ENCODE measurements around the gene THAP2.
A peak's percentile ranks its signal among the peaks of the same experiment; 100 is the strongest.

Gene THAP2

DNA sequence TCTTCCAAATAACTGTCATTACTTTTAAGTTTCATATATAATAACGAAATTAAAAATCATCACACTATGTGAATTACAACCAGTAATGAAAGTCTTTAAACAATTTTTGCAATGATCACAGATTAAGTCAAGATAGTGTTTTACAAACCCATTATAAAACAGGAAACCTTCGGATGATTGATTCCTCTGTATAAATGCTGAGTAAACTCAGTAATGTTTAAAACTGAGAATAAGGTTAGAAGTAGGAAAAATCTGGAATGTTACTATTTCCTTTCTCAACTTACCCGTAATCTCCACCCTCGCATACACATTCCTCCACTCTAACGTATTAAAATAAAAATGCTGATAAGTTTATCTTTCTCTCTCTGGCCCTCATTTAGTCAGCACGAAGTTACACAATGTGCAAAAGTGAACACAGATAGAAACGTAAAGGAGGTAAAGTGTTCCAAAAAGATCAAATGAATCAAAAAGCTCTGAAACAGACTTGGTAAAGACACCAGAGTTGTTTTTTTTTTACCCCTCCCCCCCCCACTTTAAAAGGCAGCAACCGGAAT, 2.0 kb upstream of the THAP2 start:
- 15% methylated on average over 2 of the region's 8 CpGs; no CpG with 5 or more reads in 1 of the 2 experiments for WGBS, 2 experiments (ENCODE audit: insufficient coverage in 2 of 2)
- Histone ChIP-seq H3K27ac (ENCODE audit: low read depth, low read length, severe bottlenecking) (peak overlapping the region; percentile 97), H3K9me3 (ENCODE audit: control insufficient read depth, low read length) (no peaks in the 10 kb centered on the region), H3K4me3 (ENCODE audit: extremely low read depth, insufficient read depth, low read length, poor library complexity, severe bottlenecking) (peak overlapping the region; percentile 77), H3K36me3 (ENCODE audit: control insufficient read depth, insufficient read depth, low read length) (peaks cover 37% of the 10 kb centered on the region), H3K4me1 (ENCODE audit: control insufficient read depth, insufficient read depth, low read length, poor library complexity, severe bottlenecking) (no peaks in the 10 kb centered on the region)

DNA sequence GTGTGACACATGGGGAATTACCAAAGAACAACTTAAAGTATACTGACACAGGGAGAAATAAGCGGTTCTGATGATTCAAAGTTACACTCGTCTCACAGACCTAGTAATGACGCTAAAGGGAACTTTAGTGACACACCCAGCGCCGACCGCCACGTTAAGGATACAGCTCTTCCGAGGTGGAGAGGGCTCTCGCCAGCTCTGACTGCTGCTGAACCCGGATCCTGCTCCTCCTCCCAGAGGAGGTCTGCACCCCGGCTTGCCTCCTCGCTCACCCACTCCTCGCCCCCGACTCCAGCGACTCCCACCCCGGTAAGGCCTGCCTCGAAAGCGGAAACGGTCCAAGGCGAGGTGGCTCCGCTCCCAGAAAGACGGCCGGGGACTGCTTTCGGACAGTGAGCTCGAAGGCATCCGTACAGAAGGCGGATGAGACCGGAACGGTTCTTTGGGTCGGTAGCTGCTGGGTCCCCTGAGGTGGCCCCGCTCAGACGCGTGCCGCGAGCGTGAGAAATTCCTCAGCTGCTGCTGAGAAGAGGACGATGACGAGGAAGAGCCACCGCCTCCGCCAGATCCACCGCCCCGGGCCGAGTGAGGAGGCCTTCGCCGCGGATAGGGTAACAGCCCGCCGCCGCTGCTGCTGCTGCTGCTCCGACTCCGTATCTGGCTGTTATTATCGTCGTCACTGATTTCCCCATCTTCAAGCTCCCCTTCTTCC, 1.1 kb upstream of the THAP2 start:
- peak overlapping the region; percentile 97 for H3K27ac ChIP-seq (ENCODE audit: low read depth, low read length, severe bottlenecking)
- 0% methylated on average over 48 of the region's 53 CpGs for WGBS, 2 experiments (ENCODE audit: insufficient coverage in 2 of 2)

DNA sequence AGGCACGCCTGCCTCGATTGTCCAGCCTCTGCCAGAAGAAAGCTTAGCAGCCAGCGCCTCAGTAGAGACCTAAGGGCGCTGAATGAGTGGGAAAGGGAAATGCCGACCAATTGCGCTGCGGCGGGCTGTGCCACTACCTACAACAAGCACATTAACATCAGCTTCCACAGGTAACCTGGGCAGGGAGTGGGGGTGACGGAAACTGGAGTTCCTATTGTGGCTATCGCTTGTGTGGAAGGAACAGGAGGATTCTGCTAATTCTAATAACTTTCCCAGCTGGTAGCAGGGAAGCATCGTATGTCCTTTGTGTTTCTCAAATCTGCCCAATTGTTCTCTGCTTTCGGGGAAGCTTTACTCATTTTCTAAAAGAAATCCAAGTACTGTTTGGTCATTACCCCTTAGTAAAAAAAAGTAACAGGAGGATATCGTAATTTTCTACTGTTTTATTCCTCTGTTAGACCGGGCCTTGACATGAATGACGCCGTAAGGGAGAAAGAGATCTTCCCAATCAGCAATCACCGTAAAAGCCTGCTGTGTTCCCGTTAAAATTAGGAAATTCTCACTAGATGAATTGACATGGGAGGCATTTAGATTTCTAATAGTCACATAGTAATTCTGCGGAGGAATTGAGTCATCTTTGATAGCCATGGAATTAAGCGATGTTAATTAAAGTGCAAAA, 449 bp downstream of the THAP2 start:
- Histone ChIP-seq H3K4me3 (ENCODE audit: extremely low read depth, insufficient read depth, low read length, poor library complexity, severe bottlenecking) (peak overlapping the region; percentile 77), H3K4me1 (ENCODE audit: control insufficient read depth, insufficient read depth, low read length, poor library complexity, severe bottlenecking) (no peaks in the 10 kb centered on the region), H3K36me3 (ENCODE audit: control insufficient read depth, insufficient read depth, low read length) (peaks cover 14% of the 10 kb centered on the region), H3K9me3 (ENCODE audit: control insufficient read depth, low read length) (no peaks in the 10 kb centered on the region), H3K27ac (ENCODE audit: low read depth, low read length, severe bottlenecking) (peak overlapping the region; percentile 97)
- WGBS, 2 experiments (ENCODE audit: insufficient coverage in 2 of 2): 0% methylated on average over 1 to 3 of the region's 20 CpGs

More for the DNA sequence above, 1.1 kb upstream of the THAP2 start:
- H3K36me3 ChIP-seq (ENCODE audit: control insufficient read depth, insufficient read depth, low read length): peaks cover 30% of the 10 kb centered on the region
- H3K9me3 ChIP-seq (ENCODE audit: control insufficient read depth, low read length): no peaks in the 10 kb centered on the region
- peak overlapping the region; percentile 77 for H3K4me3 ChIP-seq (ENCODE audit: extremely low read depth, insufficient read depth, low read length, poor library complexity, severe bottlenecking)
- H3K4me1 ChIP-seq (ENCODE audit: control insufficient read depth, insufficient read depth, low read length, poor library complexity, severe bottlenecking): no peaks in the 10 kb centered on the region

DNA sequence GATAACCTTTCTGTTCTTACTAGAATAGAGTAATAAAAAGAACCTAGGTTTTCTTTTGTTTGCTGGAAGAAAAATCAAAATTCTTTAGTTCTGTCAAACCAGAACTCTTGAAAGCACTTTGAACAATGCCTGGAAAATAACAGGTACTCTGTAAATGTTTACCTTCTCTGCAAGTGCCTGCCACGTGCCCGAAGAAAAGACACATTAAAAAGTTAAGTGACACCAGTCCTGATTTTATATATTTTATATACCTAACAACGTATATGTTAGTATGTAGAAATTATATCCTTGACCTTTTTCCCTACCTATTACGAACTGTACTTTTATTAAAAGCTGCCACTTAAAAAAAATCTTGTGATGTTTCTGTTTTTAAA, 976 bp downstream of the THAP2 start:
- WGBS, 2 experiments (ENCODE audit: insufficient coverage in 2 of 2): no CpG with 5 or more reads among the region's 4 CpGs
- Histone ChIP-seq H3K27ac (ENCODE audit: low read depth, low read length, severe bottlenecking) (peak overlapping the region; percentile 97), H3K4me1 (ENCODE audit: control insufficient read depth, insufficient read depth, low read length, poor library complexity, severe bottlenecking) (no peaks in the 10 kb centered on the region), H3K9me3 (ENCODE audit: control insufficient read depth, low read length) (no peaks in the 10 kb centered on the region), H3K4me3 (ENCODE audit: extremely low read depth, insufficient read depth, low read length, poor library complexity, severe bottlenecking) (peak overlapping the region; percentile 77), H3K36me3 (ENCODE audit: control insufficient read depth, insufficient read depth, low read length) (peaks cover 10% of the 10 kb centered on the region)

DNA sequence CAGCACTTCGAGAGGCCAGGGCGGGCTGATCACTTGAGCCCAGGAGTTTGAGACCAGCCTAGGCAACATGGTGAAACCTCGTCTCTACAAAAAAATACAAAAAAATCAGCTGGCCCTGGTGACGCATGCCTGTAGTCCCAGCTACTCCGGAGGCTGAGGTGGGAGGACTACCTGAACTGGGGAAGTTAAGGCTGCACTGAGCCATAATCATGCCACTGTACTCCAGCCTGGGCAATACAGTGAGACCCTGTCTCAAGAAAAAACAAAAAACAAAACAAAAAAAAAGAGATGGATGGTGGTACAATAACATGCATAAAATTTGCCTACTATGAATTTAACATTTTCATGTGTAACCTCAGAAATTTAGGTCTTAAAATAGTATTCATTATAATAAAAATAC, 2.2 kb downstream of the THAP2 start:
- Histone ChIP-seq H3K9me3 (ENCODE audit: control insufficient read depth, low read length) (no peaks in the 10 kb centered on the region), H3K4me3 (ENCODE audit: extremely low read depth, insufficient read depth, low read length, poor library complexity, severe bottlenecking) (no peak overlapping the region), H3K4me1 (ENCODE audit: control insufficient read depth, insufficient read depth, low read length, poor library complexity, severe bottlenecking) (no peaks in the 10 kb centered on the region), H3K36me3 (ENCODE audit: control insufficient read depth, insufficient read depth, low read length) (peaks cover 5% of the 10 kb centered on the region), H3K27ac (ENCODE audit: low read depth, low read length, severe bottlenecking) (no peak overlapping the region)
- WGBS, 2 experiments (ENCODE audit: insufficient coverage in 2 of 2): 100% methylated on average over 2 to 3 of the region's 5 CpGs

DNA sequence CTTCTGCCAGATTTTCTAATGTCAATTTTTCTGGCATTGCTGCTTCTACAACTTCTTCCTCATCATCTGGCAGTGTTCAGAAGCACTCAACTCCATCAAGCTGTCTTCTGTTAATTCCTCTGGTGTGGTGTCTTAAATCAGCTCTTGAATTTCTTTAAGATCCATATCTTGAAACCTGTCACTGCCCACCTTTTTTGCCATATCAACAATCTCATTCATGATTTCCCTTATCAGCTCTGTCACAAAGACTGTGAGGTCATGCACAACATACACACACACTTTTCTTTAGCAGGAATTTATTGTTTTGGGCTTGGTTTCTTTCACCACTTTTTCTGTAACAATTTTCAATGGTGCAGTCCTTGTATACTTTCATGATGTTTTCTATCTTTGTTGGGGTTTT, 7.2 kb downstream of the THAP2 start:
- H3K4me3 ChIP-seq (ENCODE audit: extremely low read depth, insufficient read depth, low read length, poor library complexity, severe bottlenecking): no peak overlapping the region
- H3K36me3 ChIP-seq (ENCODE audit: control insufficient read depth, insufficient read depth, low read length): no peaks in the 10 kb centered on the region

DNA sequence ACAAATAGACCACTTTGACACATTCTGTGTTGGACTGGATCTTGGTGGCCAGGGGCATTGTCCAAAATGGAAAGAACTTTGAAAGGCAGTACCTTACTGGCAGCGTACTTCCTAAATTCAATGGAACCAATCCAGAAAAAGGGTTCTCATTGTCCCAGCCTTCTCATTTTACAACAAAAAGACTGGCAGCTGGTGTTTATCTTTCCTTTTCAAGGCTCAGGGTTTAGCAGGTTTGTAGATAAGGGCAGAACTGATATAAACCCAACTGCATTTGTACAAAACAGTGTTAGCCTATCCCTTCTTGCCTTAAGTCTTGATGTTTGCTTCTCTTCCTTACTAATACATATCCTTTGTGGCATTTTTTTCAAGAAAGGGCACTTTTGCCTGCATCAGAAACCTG, 7.7 kb downstream of the THAP2 start:
- no peaks in the 10 kb centered on the region for H3K9me3 ChIP-seq (ENCODE audit: control insufficient read depth, low read length)
- peaks cover 5% of the 10 kb centered on the region for H3K4me1 ChIP-seq (ENCODE audit: control insufficient read depth, insufficient read depth, low read length, poor library complexity, severe bottlenecking)
- H3K36me3 ChIP-seq (ENCODE audit: control insufficient read depth, insufficient read depth, low read length): no peaks in the 10 kb centered on the region
- WGBS, 2 experiments (ENCODE audit: insufficient coverage in 2 of 2): 80 to 100% methylated on average over 1 of the region's 1 CpG
- no peak overlapping the region for H3K4me3 ChIP-seq (ENCODE audit: extremely low read depth, insufficient read depth, low read length, poor library complexity, severe bottlenecking)
- no peak overlapping the region for H3K27ac ChIP-seq (ENCODE audit: low read depth, low read length, severe bottlenecking)

More for the DNA sequence above, 7.2 kb downstream of the THAP2 start:
- Histone ChIP-seq H3K27ac (ENCODE audit: low read depth, low read length, severe bottlenecking) (no peak overlapping the region), H3K9me3 (ENCODE audit: control insufficient read depth, low read length) (no peaks in the 10 kb centered on the region), H3K4me1 (ENCODE audit: control insufficient read depth, insufficient read depth, low read length, poor library complexity, severe bottlenecking) (peaks cover 5% of the 10 kb centered on the region)

DNA sequence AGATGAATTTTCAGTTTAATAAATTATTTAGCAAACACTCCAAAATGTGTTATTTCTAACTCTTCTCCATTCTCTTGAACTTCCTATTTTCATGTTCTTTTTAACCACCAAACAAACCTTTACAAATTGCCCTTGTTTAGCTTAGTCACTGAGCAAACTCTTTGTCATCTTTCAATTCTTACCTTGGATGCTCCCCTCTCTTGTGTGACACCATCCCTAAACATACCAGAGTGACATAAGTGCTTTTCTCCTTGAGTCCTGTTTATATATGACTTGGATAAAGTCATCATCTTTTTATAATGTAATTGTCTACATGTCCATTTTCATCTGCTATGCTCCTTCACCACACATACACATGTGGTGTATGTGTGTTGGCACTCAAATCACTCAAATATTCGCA, 18.4 kb downstream of the THAP2 start:
- Histone ChIP-seq H3K4me3 (ENCODE audit: extremely low read depth, insufficient read depth, low read length, poor library complexity, severe bottlenecking) (no peak overlapping the region), H3K9me3 (ENCODE audit: control insufficient read depth, low read length) (no peaks in the 10 kb centered on the region), H3K27ac (ENCODE audit: low read depth, low read length, severe bottlenecking) (no peak overlapping the region), H3K4me1 (ENCODE audit: control insufficient read depth, insufficient read depth, low read length, poor library complexity, severe bottlenecking) (no peaks in the 10 kb centered on the region), H3K36me3 (ENCODE audit: control insufficient read depth, insufficient read depth, low read length) (no peaks in the 10 kb centered on the region)
- WGBS, 2 experiments (ENCODE audit: insufficient coverage in 2 of 2): no CpG with 5 or more reads among the region's 1 CpG

DNA sequence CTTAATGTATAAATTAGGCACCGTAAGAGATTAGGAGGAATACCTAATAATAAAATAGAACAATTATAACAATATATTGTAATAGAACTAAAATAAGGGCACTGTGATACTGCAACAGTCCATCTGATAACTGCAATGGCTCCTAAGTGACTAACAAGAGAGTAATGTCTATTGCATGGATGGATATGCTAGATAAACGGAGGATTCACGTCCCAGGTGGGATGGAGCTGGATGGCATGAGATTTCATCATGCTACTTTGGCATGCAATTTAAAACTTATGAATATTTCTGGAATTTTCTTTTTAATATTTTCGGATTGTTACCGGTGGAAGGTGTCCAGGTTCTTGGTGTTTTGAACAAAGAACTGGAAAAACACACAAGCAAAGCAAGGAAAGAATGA, 19.5 kb downstream of the THAP2 start:
- 92 to 100% methylated on average over 2 to 3 of the region's 5 CpGs for whole genome bisulfite sequencing, 2 experiments (ENCODE audit: insufficient coverage in 2 of 2)
- Histone ChIP-seq H3K36me3 (ENCODE audit: control insufficient read depth, insufficient read depth, low read length) (no peaks in the 10 kb centered on the region), H3K4me1 (ENCODE audit: control insufficient read depth, insufficient read depth, low read length, poor library complexity, severe bottlenecking) (no peaks in the 10 kb centered on the region), H3K4me3 (ENCODE audit: extremely low read depth, insufficient read depth, low read length, poor library complexity, severe bottlenecking) (no peak overlapping the region), H3K9me3 (ENCODE audit: control insufficient read depth, low read length) (no peaks in the 10 kb centered on the region), H3K27ac (ENCODE audit: low read depth, low read length, severe bottlenecking) (no peak overlapping the region)

DNA sequence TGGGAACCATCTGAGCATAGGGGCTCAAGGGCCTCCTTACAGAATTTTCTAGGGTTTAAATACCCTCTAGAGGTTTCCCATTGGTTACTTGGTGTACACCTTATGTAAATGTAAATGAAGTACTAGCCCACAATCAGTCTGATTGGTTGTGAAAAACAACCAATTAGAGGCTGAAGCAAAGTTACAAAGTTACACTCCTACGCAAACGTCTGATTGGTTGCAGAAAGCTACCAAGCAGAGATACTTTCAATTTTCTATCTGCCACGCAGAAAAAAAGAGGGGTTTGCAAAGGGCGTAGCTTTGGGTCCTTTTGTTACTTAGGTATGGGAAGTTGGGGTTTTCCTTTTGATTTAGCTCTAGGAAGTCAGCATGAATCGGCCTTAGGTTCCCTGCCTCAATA, 20.0 kb downstream of the THAP2 start:
- no peaks in the 10 kb centered on the region for H3K36me3 ChIP-seq (ENCODE audit: control insufficient read depth, insufficient read depth, low read length)
- no peaks in the 10 kb centered on the region for H3K4me1 ChIP-seq (ENCODE audit: control insufficient read depth, insufficient read depth, low read length, poor library complexity, severe bottlenecking)
- H3K9me3 ChIP-seq (ENCODE audit: control insufficient read depth, low read length): no peaks in the 10 kb centered on the region
- 86 to 98% methylated on average over 2 to 4 of the region's 5 CpGs for WGBS, 2 experiments (ENCODE audit: insufficient coverage in 2 of 2)
- H3K4me3 ChIP-seq (ENCODE audit: extremely low read depth, insufficient read depth, low read length, poor library complexity, severe bottlenecking): no peak overlapping the region
- no peak overlapping the region for H3K27ac ChIP-seq (ENCODE audit: low read depth, low read length, severe bottlenecking)

Data from mesodermal cell (in vitro differentiated cells).